ENCODE measurements around the gene ATP11A.

- TF ChIP-seq EZH2 (IDR thresholded peaks at IDR 0.05) (no peak), CTCF (IDR thresholded peaks at IDR 0.05 in 2 of 3, conservative IDR thresholded peaks at IDR 0.05 in 1 of 3; ENCODE audit: borderline replicate concordance in 1 of 3, insufficient read depth in 1 of 3, low read depth in 2 of 3, low read length in 2 of 3) (no peak), YY1 (IDR thresholded peaks at IDR 0.05; ENCODE audit: extremely low read depth, insufficient replicate concordance, low read depth, low read length) (no peak), POLR2A (IDR thresholded peaks at IDR 0.05; ENCODE audit: borderline replicate concordance, extremely low read depth, insufficient read depth, insufficient read length) (no peak), ZNF274 (IDR thresholded peaks at IDR 0.05; ENCODE audit: low read depth, low read length) (no peak), SIN3A (IDR thresholded peaks at IDR 0.05; ENCODE audit: low read depth) (no peak), EZH2phosphoT487 (IDR thresholded peaks at IDR 0.05; ENCODE audit: borderline replicate concordance) (no peak), SP1 (IDR thresholded peaks at IDR 0.05; ENCODE audit: low read depth) (no peak), REST (IDR thresholded peaks at IDR 0.05; ENCODE audit: low read depth) (no peak), POLR2AphosphoS5 (IDR thresholded peaks at IDR 0.05; ENCODE audit: low read depth, low read length) (no peak), ATF3 (IDR thresholded peaks at IDR 0.05) (no peak), CEBPB (IDR thresholded peaks at IDR 0.05; ENCODE audit: low read depth) (no peak)
Measured at GRCh38 chr13:112819111-112819510, 129.3 kb downstream of the ATP11A start.

All from HCT116 (cell line).